ENCODE results near the gene XRCC1.

The XRCC1 gene

DNA sequence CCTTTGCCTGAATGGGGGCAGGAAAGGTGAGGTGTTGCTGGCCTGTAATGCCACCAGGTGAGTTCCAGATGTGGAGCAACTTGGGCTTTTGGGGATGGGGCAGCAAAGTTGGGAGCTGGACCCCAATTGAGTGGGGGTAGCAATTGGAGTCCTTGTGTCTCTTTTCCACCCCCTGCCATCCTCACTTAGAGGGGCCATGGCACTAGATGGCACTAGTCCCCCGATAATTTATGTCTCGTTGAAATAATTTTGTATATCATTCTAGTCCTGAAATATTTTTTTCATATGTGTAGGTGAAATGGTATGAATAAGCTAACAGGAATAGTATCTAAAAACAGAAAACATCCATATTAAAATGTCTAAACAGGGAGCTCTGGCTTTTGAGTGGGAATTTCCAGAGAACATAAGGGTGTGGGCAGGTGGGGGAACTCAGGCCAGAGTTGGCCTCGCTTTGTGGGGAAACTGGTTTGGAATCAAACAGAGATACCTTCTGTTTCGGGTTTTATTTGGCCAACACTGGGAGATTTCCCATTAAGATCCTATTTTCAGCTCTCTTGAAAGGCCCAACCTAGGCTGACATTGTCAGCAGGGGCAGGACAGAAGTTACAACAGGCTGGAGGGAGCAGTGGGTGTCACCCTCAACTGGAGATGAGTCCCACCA, 24.4 kb upstream of the XRCC1 start:
- no peak for TF ChIP-seq CTCF (IDR thresholded peaks at IDR 0.05; ENCODE audit: borderline replicate concordance, insufficient read depth, low read depth, low read length)
- no peak overlapping the region for H3K4me3 ChIP-seq (ENCODE audit: low read depth, low read length)

GRCh38 chr19:43598445-43599240, 23.3 kb upstream of the XRCC1 start:
- H3K4me3 ChIP-seq (ENCODE audit: low read depth, low read length), result no peak overlapping the region
- no peak for TF ChIP-seq CTCF (IDR thresholded peaks at IDR 0.05; ENCODE audit: borderline replicate concordance, insufficient read depth, low read depth, low read length)

- TF ChIP-seq CTCF (IDR thresholded peaks at IDR 0.05; ENCODE audit: borderline replicate concordance, insufficient read depth, low read depth, low read length), result no peak
- H3K4me3 ChIP-seq (ENCODE audit: low read depth, low read length), result no peak overlapping the region
These were observed 22.5 kb upstream of the XRCC1 start for GRCh38 chr19:43597876-43598275.

GRCh38 chr19:43596842-43597461, 21.6 kb upstream of the XRCC1 start:
- no peak for TF ChIP-seq CTCF (IDR thresholded peaks at IDR 0.05; ENCODE audit: borderline replicate concordance, insufficient read depth, low read depth, low read length)
- peak overlapping the region; percentile 67 for H3K4me3 ChIP-seq (ENCODE audit: low read depth, low read length)

- peak within 1 kb of the TSS; percentile 67 for H3K4me3 ChIP-seq (ENCODE audit: low read depth, low read length)
- no peak for TF ChIP-seq CTCF (IDR thresholded peaks at IDR 0.05; ENCODE audit: borderline replicate concordance, insufficient read depth, low read depth, low read length)
These were observed 20.9 kb upstream of the XRCC1 start, which contains the start of the genes IRGQ and ZNF576 for GRCh38 chr19:43595999-43596841. Gene IRGQ, minus strand, starts transcription at chr19:43596134. Its CDS starts 796 bp downstream, at chr19:43595338. Gene ZNF576, plus strand, starts transcription at chr19:43596595. Its CDS starts 514 bp downstream, at chr19:43597109.

DNA sequence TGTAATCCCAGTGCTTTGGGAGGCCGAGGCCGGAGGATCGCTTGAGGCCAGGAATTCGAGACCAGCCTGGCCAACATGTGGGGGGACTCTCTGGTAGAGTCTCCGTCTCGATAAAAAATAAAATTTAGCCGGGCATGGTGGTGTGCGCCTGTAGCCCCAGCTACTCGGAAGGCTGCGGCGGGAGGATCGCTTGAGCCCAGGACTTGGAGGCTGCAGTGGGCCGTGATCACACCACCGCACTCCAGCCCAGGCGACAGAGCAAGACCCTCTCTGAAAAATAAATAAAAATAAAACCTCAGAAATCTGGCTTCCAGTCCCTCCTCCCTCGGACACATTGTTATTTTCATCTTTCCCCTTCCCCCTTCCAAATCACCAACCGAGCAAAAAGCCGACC, 20.3 kb upstream of the XRCC1 start:
- no peak for TF ChIP-seq CTCF (IDR thresholded peaks at IDR 0.05; ENCODE audit: borderline replicate concordance, insufficient read depth, low read depth, low read length)
- H3K4me3 ChIP-seq (ENCODE audit: low read depth, low read length), result peak overlapping the region; percentile 61

Data from GM12875 (cell line).